ENCODE measurements around the gene CD82.

- no peak for TF ChIP-seq EZH2 (IDR thresholded peaks at IDR 0.05; ENCODE audit: low read depth, low read length, severe bottlenecking)
- no peak for TF ChIP-seq CTCF (IDR thresholded peaks at IDR 0.05; ENCODE audit: control extremely low read depth in 1 of 3, insufficient read depth in 1 of 3, low read depth in 1 of 3, low read length in 3 of 3)
- TF ChIP-seq POLR2A (IDR thresholded peaks at IDR 0.05; ENCODE audit: control extremely low read depth in 1 of 2, low read depth in 2 of 2, low read length in 2 of 2) = no peak
- no peak for TF ChIP-seq CHD2 (IDR thresholded peaks at IDR 0.05; ENCODE audit: low read length)
- no peak for TF ChIP-seq POLR2AphosphoS5 (IDR thresholded peaks at IDR 0.05; ENCODE audit: low read depth, low read length)
- TF ChIP-seq HDAC2 (IDR thresholded peaks at IDR 0.05; ENCODE audit: borderline replicate concordance in 1 of 2, low read depth in 2 of 2, low read length in 2 of 2) = no peak
Measured at GRCh38 chr11:44600261-44600660, 34.8 kb downstream of the CD82 start.
